ENCODE measurements around the gene CHRNA4.
"Not testable (repeated sequence)": the region's sequence is repeated elsewhere in the genome, so short reads cannot be mapped to it uniquely, and the experiment has no call there.

DNA sequence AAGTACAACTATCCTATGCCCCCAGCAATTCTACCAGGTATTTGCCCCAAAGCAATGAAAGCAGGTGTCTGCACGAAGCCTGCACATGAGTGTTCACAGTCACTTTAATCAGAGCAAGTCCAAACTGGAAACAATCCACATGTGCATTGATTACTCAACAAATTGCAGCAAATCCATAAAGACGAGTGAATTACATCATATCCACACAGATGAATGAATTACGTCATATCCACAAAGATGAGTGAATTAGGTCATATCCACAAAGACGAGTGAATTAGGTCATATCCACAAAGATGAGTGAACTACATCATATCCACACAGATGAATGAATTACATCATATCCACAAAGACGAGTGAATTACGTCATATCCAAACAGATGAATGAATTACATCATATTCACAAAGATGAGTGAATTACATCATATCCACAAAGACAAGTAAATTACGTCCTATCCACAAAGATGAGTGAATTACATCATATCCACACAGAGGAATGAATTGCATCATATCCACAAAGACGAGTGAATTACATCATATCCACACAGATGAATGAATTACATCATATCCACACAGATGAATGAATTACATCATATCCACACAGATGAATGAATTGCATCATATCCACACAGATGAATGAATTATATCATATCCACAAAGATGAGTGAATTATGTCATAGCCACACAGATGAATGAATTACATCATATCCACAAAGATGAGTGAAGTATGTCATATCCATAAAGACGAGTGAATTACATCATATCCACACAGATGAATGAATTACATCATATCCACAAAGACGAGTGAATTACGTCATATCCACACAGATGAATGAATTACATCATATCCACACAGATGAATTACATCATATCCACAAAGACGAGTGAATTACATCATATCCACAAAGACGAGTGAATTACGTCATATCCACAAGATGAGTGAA, 21.7 kb downstream of the CHRNA4 start:
- TF ChIP-seq, protein P1, sequence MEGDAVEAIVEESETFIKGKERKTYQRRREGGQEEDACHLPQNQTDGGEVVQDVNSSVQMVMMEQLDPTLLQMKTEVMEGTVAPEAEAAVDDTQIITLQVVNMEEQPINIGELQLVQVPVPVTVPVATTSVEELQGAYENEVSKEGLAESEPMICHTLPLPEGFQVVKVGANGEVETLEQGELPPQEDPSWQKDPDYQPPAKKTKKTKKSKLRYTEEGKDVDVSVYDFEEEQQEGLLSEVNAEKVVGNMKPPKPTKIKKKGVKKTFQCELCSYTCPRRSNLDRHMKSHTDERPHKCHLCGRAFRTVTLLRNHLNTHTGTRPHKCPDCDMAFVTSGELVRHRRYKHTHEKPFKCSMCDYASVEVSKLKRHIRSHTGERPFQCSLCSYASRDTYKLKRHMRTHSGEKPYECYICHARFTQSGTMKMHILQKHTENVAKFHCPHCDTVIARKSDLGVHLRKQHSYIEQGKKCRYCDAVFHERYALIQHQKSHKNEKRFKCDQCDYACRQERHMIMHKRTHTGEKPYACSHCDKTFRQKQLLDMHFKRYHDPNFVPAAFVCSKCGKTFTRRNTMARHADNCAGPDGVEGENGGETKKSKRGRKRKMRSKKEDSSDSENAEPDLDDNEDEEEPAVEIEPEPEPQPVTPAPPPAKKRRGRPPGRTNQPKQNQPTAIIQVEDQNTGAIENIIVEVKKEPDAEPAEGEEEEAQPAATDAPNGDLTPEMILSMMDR (IDR thresholded peaks at IDR 0.05), result not testable (repeated sequence)
- TF ChIP-seq POLR2A (IDR thresholded peaks at IDR 0.05), result not testable (repeated sequence)
